HUES6 (cell line): ENCODE measurements around the gene FAF1.
"Not testable (repeated sequence)": the region's sequence is repeated elsewhere in the genome, so short reads cannot be mapped to it uniquely, and the experiment has no call there.

Experiments used
- H3K27ac ChIP-seq: 2 replicates; pipeline ENCODE4 v1.7.0; 2013; ENCODE audit warnings: low read depth, mild to moderate bottlenecking, low read length, inconsistent platforms
- H3K27me3 ChIP-seq: 2 replicates; pipeline ENCODE4 v1.6.1; 2013; ENCODE audit warnings: low read length; ENCODE audit not compliant: control insufficient read depth, insufficient read depth
- H3K36me3 ChIP-seq: 2 replicates; pipeline ENCODE4 v1.6.1; 2013; ENCODE audit warnings: low read length; ENCODE audit not compliant: control insufficient read depth, insufficient read depth
- H3K4me1 ChIP-seq: 2 replicates; pipeline ENCODE4 v1.6.1; 2013; ENCODE audit warnings: low read length; ENCODE audit not compliant: control insufficient read depth, insufficient read depth
- H3K4me3 ChIP-seq: 2 replicates; pipeline ENCODE4 v1.5.1; 2013; ENCODE audit warnings: low read depth, low read length
- H3K9ac ChIP-seq: one replicate; pipeline ENCODE4 v1.6.1; 2013; ENCODE audit warnings: mild to moderate bottlenecking, low read length
- H3K9me3 ChIP-seq: 2 replicates; pipeline ENCODE4 v1.6.1; 2013; ENCODE audit warnings: low read depth, low read length; ENCODE audit not compliant: control insufficient read depth, insufficient read depth

Gene FAF1

DNA sequence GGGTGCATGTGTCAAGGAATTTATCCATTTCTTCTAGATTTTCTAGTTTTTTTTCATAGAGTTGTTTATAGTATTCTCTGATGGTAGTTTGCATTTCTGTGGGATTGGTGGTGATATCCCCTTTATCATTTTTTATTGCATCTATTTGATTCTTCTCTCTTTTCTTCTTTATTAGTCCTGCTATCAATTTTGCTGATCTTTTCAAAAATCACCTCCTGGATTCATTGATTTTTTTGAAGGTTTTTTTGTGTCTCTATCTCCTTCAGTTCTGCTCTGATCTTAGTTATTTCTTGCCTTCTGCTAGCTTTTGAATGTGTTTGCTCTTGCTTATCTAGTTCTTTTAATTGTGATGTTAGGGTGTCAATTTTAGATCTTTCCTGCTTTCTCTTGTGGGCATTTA lies 52.5 kb downstream of the FAF1 start:
- H3K27ac ChIP-seq, H3K9me3 ChIP-seq, H3K9ac ChIP-seq: not testable (repeated sequence)

GRCh38 chr1:50906050-50906449 lies 54.0 kb downstream of the FAF1 start:
- not testable (repeated sequence) for H3K36me3 ChIP-seq, H3K9ac ChIP-seq, H3K4me1 ChIP-seq, H3K27ac ChIP-seq, H3K9me3 ChIP-seq, H3K4me3 ChIP-seq, H3K27me3 ChIP-seq

More for the DNA sequence above, 52.5 kb downstream of the FAF1 start:
- not testable (repeated sequence) for H3K4me1 ChIP-seq, H3K4me3 ChIP-seq, H3K27me3 ChIP-seq, H3K36me3 ChIP-seq

DNA sequence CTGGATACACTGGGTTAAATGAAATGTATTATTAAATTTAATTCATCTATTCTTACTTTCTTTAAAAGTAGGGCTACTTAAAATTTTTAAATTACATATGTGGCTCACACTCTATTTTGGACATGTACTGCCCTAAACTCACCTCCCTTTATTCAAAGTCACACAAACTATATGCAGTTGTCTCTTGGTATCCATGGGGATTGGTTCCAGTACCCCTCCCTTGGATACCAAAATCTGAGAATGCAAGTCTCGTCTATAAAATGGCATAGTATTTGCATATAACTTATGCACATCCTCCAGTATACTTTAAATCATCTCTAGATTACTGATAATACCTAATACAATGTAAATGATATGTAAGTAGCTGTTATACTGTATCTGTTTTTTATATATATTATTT lies 57.6 kb downstream of the FAF1 start:
- no peak overlapping the region for H3K9ac ChIP-seq
- H3K9me3 ChIP-seq, result peaks cover 3% of the 10 kb centered on the region; the same call in 1 of the 2 replicates
- no peak overlapping the region for H3K4me3 ChIP-seq
- no peaks in the 10 kb centered on the region for H3K4me1 ChIP-seq
- no peaks in the 10 kb centered on the region for H3K36me3 ChIP-seq
- H3K27ac ChIP-seq, result no peak overlapping the region
- H3K27me3 ChIP-seq, result no peaks in the 10 kb centered on the region

- no peaks in the 10 kb centered on the region for H3K27me3 ChIP-seq
- peaks cover 1% of the 10 kb centered on the region; the same call in 1 of the 2 replicates for H3K9me3 ChIP-seq
- H3K9ac ChIP-seq, result no peak overlapping the region
- H3K36me3 ChIP-seq, result no peaks in the 10 kb centered on the region
- H3K4me1 ChIP-seq, result no peaks in the 10 kb centered on the region
- no peak overlapping the region for H3K4me3 ChIP-seq
- H3K27ac ChIP-seq, result no peak overlapping the region
Measured at GRCh38 chr1:50901872-50902271, 58.2 kb downstream of the FAF1 start.

GRCh38 chr1:50898773-50899172 lies 61.3 kb downstream of the FAF1 start:
- Histone ChIP-seq H3K27me3 (no peaks in the 10 kb centered on the region), H3K4me3 (no peak overlapping the region), H3K36me3 (no peaks in the 10 kb centered on the region), H3K9me3 (peaks cover 1% of the 10 kb centered on the region; the same call in 1 of the 2 replicates), H3K4me1 (no peaks in the 10 kb centered on the region), H3K9ac (no peak overlapping the region), H3K27ac (no peak overlapping the region)

- Histone ChIP-seq H3K4me3 (no peak overlapping the region), H3K27ac (no peak overlapping the region), H3K4me1 (no peaks in the 10 kb centered on the region), H3K36me3 (no peaks in the 10 kb centered on the region; the same call in 1 of the 2 replicates), H3K9me3 (peaks cover 25% of the 10 kb centered on the region), H3K9ac (no peak overlapping the region), H3K27me3 (no peaks in the 10 kb centered on the region)
Measured at GRCh38 chr1:50894340-50894739, 65.7 kb downstream of the FAF1 start.

DNA sequence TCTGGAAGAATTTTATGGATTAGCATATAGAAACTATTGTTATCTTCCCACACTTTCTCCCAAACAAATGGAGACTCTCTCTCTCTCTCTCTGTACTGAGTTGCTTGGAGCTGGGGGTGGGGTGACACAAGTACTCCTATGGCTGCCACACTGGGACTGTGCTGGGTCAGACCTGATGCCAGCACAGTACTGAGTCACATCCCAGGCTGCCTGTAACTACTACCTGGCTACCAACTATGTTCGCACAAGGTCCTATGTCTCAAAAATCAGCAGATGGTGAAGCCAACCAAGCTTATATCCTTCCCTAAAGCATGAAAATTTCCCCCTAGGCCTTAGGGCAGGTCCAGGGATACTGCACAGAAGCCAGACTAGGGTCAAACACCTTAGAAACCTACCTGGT lies 66.6 kb downstream of the FAF1 start:
- no peak overlapping the region for H3K9ac ChIP-seq
- no peaks in the 10 kb centered on the region for H3K4me1 ChIP-seq
- no peak overlapping the region for H3K4me3 ChIP-seq
- no peak overlapping the region for H3K27ac ChIP-seq
- H3K27me3 ChIP-seq, result no peaks in the 10 kb centered on the region
- peaks cover 25% of the 10 kb centered on the region for H3K9me3 ChIP-seq
- H3K36me3 ChIP-seq, result no peaks in the 10 kb centered on the region; the same call in 1 of the 2 replicates

DNA sequence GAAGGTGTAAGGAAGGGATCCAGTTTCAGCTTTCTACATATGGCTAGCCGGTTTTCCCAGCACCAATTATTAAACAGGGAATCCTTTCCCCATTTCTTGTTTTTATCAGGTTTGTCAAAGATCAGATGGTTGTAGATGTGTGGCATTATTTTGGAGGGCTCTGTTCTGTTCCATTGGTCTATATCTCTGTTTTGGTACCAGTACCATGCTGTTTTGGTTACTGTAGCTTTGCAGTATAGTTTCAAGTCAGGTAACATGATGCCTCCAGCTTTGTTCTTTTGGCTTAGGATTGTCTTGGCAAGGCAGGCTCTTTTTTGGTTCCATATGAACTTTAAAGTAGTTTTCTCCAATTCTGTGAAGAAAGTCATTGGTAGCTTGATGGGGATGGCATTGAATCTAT lies 72.5 kb downstream of the FAF1 start:
- H3K4me3 ChIP-seq, H3K9ac ChIP-seq, H3K4me1 ChIP-seq, H3K36me3 ChIP-seq, H3K27me3 ChIP-seq, H3K27ac ChIP-seq: not testable (repeated sequence)
- peaks cover 12% of the 10 kb centered on the region for H3K9me3 ChIP-seq

GRCh38 chr1:50880373-50880772 lies 79.7 kb downstream of the FAF1 start:
- no peaks in the 10 kb centered on the region for H3K36me3 ChIP-seq
- H3K4me1 ChIP-seq, result no peaks in the 10 kb centered on the region

GRCh38 chr1:50879137-50879536 lies 80.9 kb downstream of the FAF1 start:
- no peak overlapping the region for H3K9ac ChIP-seq
- no peaks in the 10 kb centered on the region for H3K4me1 ChIP-seq
- H3K4me3 ChIP-seq, result no peak overlapping the region
- H3K27me3 ChIP-seq, result no peaks in the 10 kb centered on the region
- no peak overlapping the region for H3K27ac ChIP-seq
- H3K36me3 ChIP-seq, result no peaks in the 10 kb centered on the region
- no peaks in the 10 kb centered on the region for H3K9me3 ChIP-seq

More at GRCh38 chr1:50880373-50880772, 79.7 kb downstream of the FAF1 start:
- Histone ChIP-seq H3K9ac (no peak overlapping the region), H3K4me3 (no peak overlapping the region), H3K27ac (no peak overlapping the region), H3K9me3 (no peaks in the 10 kb centered on the region), H3K27me3 (no peaks in the 10 kb centered on the region)

DNA sequence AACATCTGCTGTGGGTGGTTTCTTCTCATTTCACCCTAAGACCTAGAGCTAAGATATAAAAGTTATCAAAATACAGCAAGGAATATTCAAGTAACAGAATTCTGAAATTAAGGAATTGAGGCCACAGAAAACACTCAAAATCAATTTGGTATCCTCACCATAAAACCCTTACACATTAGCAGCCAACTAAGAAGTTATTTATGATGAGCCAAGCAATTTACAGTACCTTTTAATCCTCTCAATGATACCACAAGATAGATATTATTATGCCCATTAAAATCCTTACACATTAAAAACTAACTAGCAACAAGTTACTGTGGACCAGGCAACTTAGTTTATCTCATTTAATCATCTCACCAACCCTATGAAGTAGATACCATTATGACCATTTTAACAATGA lies 81.6 kb downstream of the FAF1 start:
- Histone ChIP-seq H3K36me3 (no peaks in the 10 kb centered on the region), H3K27ac (no peak overlapping the region), H3K9ac (no peak overlapping the region), H3K4me3 (no peak overlapping the region), H3K4me1 (0 out of 2 replicates have a peak, but pooled peaks cover 3% of the 10 kb centered on the region), H3K9me3 (no peaks in the 10 kb centered on the region), H3K27me3 (no peaks in the 10 kb centered on the region)

- H3K4me1 ChIP-seq, result 0 out of 2 replicates have a peak, but pooled peaks cover 3% of the 10 kb centered on the region
- H3K27me3 ChIP-seq, result no peaks in the 10 kb centered on the region
- no peaks in the 10 kb centered on the region for H3K36me3 ChIP-seq
- H3K27ac ChIP-seq, result no peak overlapping the region
- no peaks in the 10 kb centered on the region for H3K9me3 ChIP-seq
- H3K4me3 ChIP-seq, result no peak overlapping the region
- no peak overlapping the region for H3K9ac ChIP-seq
Measured at GRCh38 chr1:50877641-50878040, 82.4 kb downstream of the FAF1 start.
